Peyer's patch (tissue), 4 donors: ENCODE results near the gene PPFIBP2.

Experiments
- CTCF ChIP-seq, 6 experiments: fragments of 450-650 bp in 4 of 6; fragments of 200-600 bp in 2 of 6; sonication (generic) in 1 of 6; IDR thresholded peaks; one replicate each; pipeline ENCODE4 v1.5.1; 2017 to 2019; ENCODE audit warnings: antibody characterized with exemption in 6 of 6, mild to moderate bottlenecking in 3 of 6, moderate library complexity in 1 of 6
- POLR2A ChIP-seq, 2 donors: fragments of 450-650 bp; IDR thresholded peaks; one replicate each; pipeline ENCODE4 v1.5.1; 2017; ENCODE audit warnings: antibody characterized with exemption in 2 of 2, mild to moderate bottlenecking in 2 of 2, moderate library complexity in 2 of 2

GRCh38 chr11:7591987-7592386, 78.2 kb downstream of the PPFIBP2 start:
- TF ChIP-seq CTCF (IDR thresholded peaks at IDR 0.05) (no peak), POLR2A (IDR thresholded peaks at IDR 0.05) (no peak)
